Liver (tissue), 9 donors: ENCODE results near the gene CDC6. TPM values are rescaled to one million over a fixed set of nuclear protein-coding genes. Genes with fewer than 3 reads are reported as not detected.

ENCODE experiments used
- DNase-seq: peaks from one replicate; pipeline ENCODE4 v3.0.0-alpha.2; 2017; ENCODE audit warnings: low spot score
- H3K27ac ChIP-seq, 2 donors: one replicate each; pipeline ENCODE4 v1.7.0; 2013; ENCODE audit warnings: inconsistent platforms in 2 of 2, low read length in 2 of 2, control low read depth in 1 of 2, low read depth in 1 of 2, mild to moderate bottlenecking in 1 of 2
- H3K27me3 ChIP-seq, 4 donors: one replicate each; pipeline versions ENCODE4 v1.6.1 to v1.7.0; 2013; ENCODE audit warnings: low read length in 3 of 4, inconsistent platforms in 1 of 4, mild to moderate bottlenecking in 1 of 4, moderate library complexity in 1 of 4; ENCODE audit not compliant: control insufficient read depth in 4 of 4, insufficient read depth in 4 of 4
- H3K36me3 ChIP-seq, 4 donors: one replicate each; pipeline versions ENCODE4 v1.6.1 to v1.7.0; 2013; ENCODE audit warnings: low read length in 3 of 4, mild to moderate bottlenecking in 3 of 4, low read depth in 1 of 4, moderate library complexity in 1 of 4; ENCODE audit not compliant: control insufficient read depth in 4 of 4, insufficient read depth in 3 of 4
- H3K4me1 ChIP-seq, 4 donors: one replicate each; pipeline versions ENCODE4 v1.6.1 to v1.7.0; 2013; ENCODE audit warnings: low read length in 3 of 4, mild to moderate bottlenecking in 3 of 4, moderate library complexity in 1 of 4; ENCODE audit not compliant: control insufficient read depth in 4 of 4, insufficient read depth in 4 of 4
- H3K4me3 ChIP-seq, 3 donors: one replicate each; pipeline versions ENCODE4 v1.6.1 to v1.7.0; 2013; ENCODE audit warnings: low read length in 3 of 3, control low read depth in 1 of 3, low read depth in 1 of 3, mild to moderate bottlenecking in 1 of 3
- H3K9ac ChIP-seq, 2 donors: one replicate each; pipeline ENCODE4 v1.7.0; 2013; ENCODE audit warnings: low read length in 2 of 2, mild to moderate bottlenecking in 2 of 2, moderate library complexity in 2 of 2, control low read depth in 1 of 2, low read depth in 1 of 2
- H3K9me3 ChIP-seq, 4 donors: one replicate each; pipeline versions ENCODE4 v1.6.1 to v1.7.0; 2013; ENCODE audit warnings: low read length in 3 of 4; ENCODE audit not compliant: control insufficient read depth in 4 of 4
- CTCF ChIP-seq: fragments of 150-350 bp; IDR thresholded peaks from 2 replicates; pipeline ENCODE4 v1.5.1; 2017; ENCODE audit warnings: improper control_type of control experiment, low read depth, low read length; ENCODE audit not compliant: missing input control
- EGR1 ChIP-seq, 2 donors: IDR thresholded peaks; 2 replicates each; pipeline ENCODE4 v1.6.1; 2016 to 2018; ENCODE audit warnings: antibody characterized with exemption in 2 of 2, low read depth in 2 of 2
- GABPA ChIP-seq, 2 donors: IDR thresholded peaks in 1 of 2; conservative IDR thresholded peaks in 1 of 2; 2 replicates each; pipeline ENCODE4 v1.6.1; 2016; ENCODE audit warnings: antibody characterized with exemption in 2 of 2, mild to moderate bottlenecking in 1 of 2, moderate library complexity in 1 of 2
- HNF4A ChIP-seq, 2 donors: conservative IDR thresholded peaks; 2 replicates each; pipeline ENCODE4 v1.6.1; 2016; ENCODE audit warnings: antibody characterized with exemption in 2 of 2, mild to moderate bottlenecking in 2 of 2
- NR2F2 ChIP-seq: IDR thresholded peaks from 2 replicates; pipeline ENCODE4 v1.6.1; 2016; ENCODE audit warnings: antibody characterized with exemption
- RAD21 ChIP-seq, 2 donors: IDR thresholded peaks; 2 replicates each; pipeline ENCODE4 v1.6.1; 2016; ENCODE audit warnings: antibody characterized with exemption in 2 of 2, mild to moderate bottlenecking in 2 of 2
- REST ChIP-seq: IDR thresholded peaks from 2 replicates; pipeline ENCODE4 v1.6.1; 2016; ENCODE audit warnings: antibody characterized with exemption, mild to moderate bottlenecking
- RXRA ChIP-seq, 2 donors: IDR thresholded peaks; 2 replicates each; pipeline ENCODE4 v1.6.1; 2017 to 2018; ENCODE audit warnings: antibody characterized with exemption in 2 of 2, mild to moderate bottlenecking in 1 of 2
- SP1 ChIP-seq: IDR thresholded peaks from 2 replicates; pipeline ENCODE4 v1.6.1; 2018; ENCODE audit warnings: antibody characterized with exemption, mild to moderate bottlenecking
- YY1 ChIP-seq: IDR thresholded peaks from 2 replicates; pipeline ENCODE4 v1.6.1; 2016; ENCODE audit warnings: antibody characterized with exemption, mild to moderate bottlenecking
- ZBTB33 ChIP-seq: IDR thresholded peaks from 2 replicates; pipeline ENCODE4 v1.6.1; 2016; ENCODE audit warnings: antibody characterized with exemption
- WGBS: extraction: QIAGEN DNeasy Blood & Tissue Kit; methylation state at CpG from one replicate; pipeline ENCODE4 v1.1.7; 2013; 5-methylcytosine and 5-hydroxymethylcytosine counted together
- polyA plus RNA-seq, 2 donors: library from polyadenylated mRNA; stranded (reverse) in 1 of 2; unstranded in 1 of 2; fragments of 200-250 nt in 1 of 2; fragments of >200 nt in 1 of 2; fragmentation: Nextera tagmentation in 1 of 2; extraction: Ambion mirVana in 1 of 2; gene quantifications; one replicate each; pipeline versions ENCODE4 v1.2.1 to v1.2.3, GENCODE V29; 2013 to 2015
- total RNA-seq, 2 donors: library from RNA; depleted of rRNA; stranded (reverse); fragments of >200 nt; gene quantifications; one replicate each; pipeline ENCODE4 v1.2.3, GENCODE V29; 2014
- donor health status: healthy.
- donor health status: healthy.
- donor health status: healthy.
- donor health status: healthy.
- donor health status: healthy.

The CDC6 gene
- total and polyA plus RNA-seq, 4 donors: 0.54 to 16.5 (median 2.5) TPM

GRCh38 chr17:40283662-40284061 is 4.0 kb upstream of the CDC6 start:
- Histone ChIP-seq H3K4me1 (peaks cover 0 to 21% (median 15%) of the 10 kb centered on the region in 4 donors), H3K9ac (peak overlapping the region in 1 of 2 donors; percentile 23), H3K27ac (peak overlapping the region in 1 of 2 donors; percentile 22), H3K4me3 (no peak overlapping the region), H3K27me3 (no peaks in the 10 kb centered on the region), H3K36me3 (peaks cover 6 to 30% (median 15%) of the 10 kb centered on the region in 4 donors), H3K9me3 (no peaks in the 10 kb centered on the region)
- WGBS: 21% methylated on average over 2 of the region's 2 CpGs
- TF ChIP-seq NR2F2 (no peak), HNF4A (conservative IDR thresholded peaks at IDR 0.05) (peak in 1 of 2 donors; percentile 33)
- no peak for DNase-seq

GRCh38 chr17:40284085-40284713 is 3.5 kb upstream of the CDC6 start:
- no peak overlapping the region for H3K4me3 ChIP-seq
- H3K27me3 ChIP-seq: no peaks in the 10 kb centered on the region
- 19% methylated on average over 2 of the region's 2 CpGs for WGBS
- DNase-seq: no peak
- no peak overlapping the region for H3K27ac ChIP-seq
- peaks cover 2 to 24% (median 12%) of the 10 kb centered on the region in 4 donors for H3K36me3 ChIP-seq
- peak overlapping the region in 1 of 2 donors; percentile 23 for H3K9ac ChIP-seq
- no peaks in the 10 kb centered on the region for H3K9me3 ChIP-seq
- TF ChIP-seq RXRA (IDR thresholded peaks at IDR 0.05) (peak; percentile 35 to 79), GABPA (IDR thresholded peaks at IDR 0.05 in 1 of 2, conservative IDR thresholded peaks at IDR 0.05 in 1 of 2) (no peak), RAD21 (IDR thresholded peaks at IDR 0.05) (peak in 1 of 2 donors; percentile 27), HNF4A (conservative IDR thresholded peaks at IDR 0.05) (peak in 1 of 2 donors; percentile 52), SP1 (peak; percentile 63), EGR1 (IDR thresholded peaks at IDR 0.05; ENCODE audit: low read depth in 2 of 2) (no peak), REST (no peak), NR2F2 (peak; percentile 52), ZBTB33 (no peak), CTCF (peak; percentile 25), YY1 (peak; percentile 47)
- H3K4me1 ChIP-seq: peaks cover 0 to 21% (median 15%) of the 10 kb centered on the region in 4 donors
